Breast epithelium (tissue), 3 donors: ENCODE measurements around the gene SPOCK1.

ENCODE experiments used
- POLR2A ChIP-seq: fragments of 450-650 bp; IDR thresholded peaks from one replicate; pipeline ENCODE4 v1.6.1; 2016; ENCODE audit warnings: antibody characterized with exemption, mild to moderate bottlenecking, moderate library complexity
- POLR2AphosphoS5 ChIP-seq, 3 donors: sonication (generic); formaldehyde crosslinking; IDR thresholded peaks; one replicate each; pipeline ENCODE4 v1.6.1; 2017; ENCODE audit warnings: antibody characterized with exemption in 3 of 3
- TF ChIP-seq, protein P1 (sequence below), 3 donors: fragments of 450-650 bp; IDR thresholded peaks; one replicate each; pipeline ENCODE4 v1.5.1; 2016 to 2017; ENCODE audit warnings: antibody characterized with exemption in 3 of 3, mild to moderate bottlenecking in 3 of 3, moderate library complexity in 3 of 3

DNA sequence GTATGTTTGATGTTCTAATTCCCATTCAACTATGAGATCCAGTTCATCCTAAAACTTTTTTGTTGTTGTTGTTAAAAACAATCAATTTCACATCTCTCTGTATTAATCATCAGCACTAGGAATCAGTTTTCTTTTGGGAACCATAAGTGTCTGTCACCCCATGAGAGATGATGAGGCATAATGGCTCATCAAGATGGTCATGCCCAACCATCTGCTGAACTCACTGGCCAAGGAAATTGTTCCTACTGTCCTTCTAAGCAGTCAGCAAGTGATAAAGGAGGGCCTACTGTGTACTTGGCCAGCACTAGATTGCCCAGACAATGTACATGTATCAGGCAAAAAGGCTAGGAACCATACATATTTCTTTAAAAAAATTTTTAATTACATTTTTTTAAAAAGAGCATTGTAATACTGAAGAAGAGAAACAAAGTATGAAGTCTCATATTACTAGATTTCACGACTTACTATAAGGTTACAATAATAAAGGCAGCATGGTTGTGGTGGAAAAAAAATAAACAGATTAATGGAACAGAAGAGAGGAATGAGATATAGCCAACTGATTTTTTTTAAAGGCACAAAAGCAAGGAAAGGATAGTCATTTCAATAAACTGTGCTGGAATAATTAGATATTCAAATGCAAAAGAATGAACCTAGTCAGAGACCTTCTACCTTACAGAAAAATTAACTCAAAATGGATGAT lies 458.3 kb downstream of the SPOCK1 start:
- TF ChIP-seq, protein P1, sequence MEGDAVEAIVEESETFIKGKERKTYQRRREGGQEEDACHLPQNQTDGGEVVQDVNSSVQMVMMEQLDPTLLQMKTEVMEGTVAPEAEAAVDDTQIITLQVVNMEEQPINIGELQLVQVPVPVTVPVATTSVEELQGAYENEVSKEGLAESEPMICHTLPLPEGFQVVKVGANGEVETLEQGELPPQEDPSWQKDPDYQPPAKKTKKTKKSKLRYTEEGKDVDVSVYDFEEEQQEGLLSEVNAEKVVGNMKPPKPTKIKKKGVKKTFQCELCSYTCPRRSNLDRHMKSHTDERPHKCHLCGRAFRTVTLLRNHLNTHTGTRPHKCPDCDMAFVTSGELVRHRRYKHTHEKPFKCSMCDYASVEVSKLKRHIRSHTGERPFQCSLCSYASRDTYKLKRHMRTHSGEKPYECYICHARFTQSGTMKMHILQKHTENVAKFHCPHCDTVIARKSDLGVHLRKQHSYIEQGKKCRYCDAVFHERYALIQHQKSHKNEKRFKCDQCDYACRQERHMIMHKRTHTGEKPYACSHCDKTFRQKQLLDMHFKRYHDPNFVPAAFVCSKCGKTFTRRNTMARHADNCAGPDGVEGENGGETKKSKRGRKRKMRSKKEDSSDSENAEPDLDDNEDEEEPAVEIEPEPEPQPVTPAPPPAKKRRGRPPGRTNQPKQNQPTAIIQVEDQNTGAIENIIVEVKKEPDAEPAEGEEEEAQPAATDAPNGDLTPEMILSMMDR (IDR thresholded peaks at IDR 0.05): no peak
- no peak for TF ChIP-seq POLR2A
- no peak for TF ChIP-seq POLR2AphosphoS5 (IDR thresholded peaks at IDR 0.05)
